ENCODE results near the gene LMCD1.

The LMCD1 gene

GRCh38 chr3:8563146-8563545 is 61.5 kb downstream of the LMCD1 start:
- DNase-seq, result no peak

DNA sequence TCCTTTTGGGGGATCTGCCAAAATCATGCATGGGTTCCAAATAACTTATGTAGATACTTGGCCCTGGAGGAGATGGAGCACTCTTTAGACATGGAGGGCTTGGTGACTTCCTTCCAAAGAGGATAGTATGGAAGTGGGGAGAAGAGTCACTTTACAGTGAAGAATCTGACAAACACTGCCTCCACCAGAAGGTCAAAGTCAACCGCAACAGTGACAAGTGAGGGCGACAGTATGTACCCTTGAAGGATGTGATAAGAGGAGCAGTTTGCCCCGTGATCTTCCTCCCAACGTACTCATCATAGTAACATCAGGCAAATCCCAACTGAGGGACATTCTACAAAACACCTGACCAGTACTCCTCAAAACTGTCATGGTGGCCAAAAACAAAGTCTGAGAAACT is 62.0 kb downstream of the LMCD1 start:
- no peak for DNase-seq

GRCh38 chr3:8565376-8565775 is 63.8 kb downstream of the LMCD1 start:
- no peak for DNase-seq

DNA sequence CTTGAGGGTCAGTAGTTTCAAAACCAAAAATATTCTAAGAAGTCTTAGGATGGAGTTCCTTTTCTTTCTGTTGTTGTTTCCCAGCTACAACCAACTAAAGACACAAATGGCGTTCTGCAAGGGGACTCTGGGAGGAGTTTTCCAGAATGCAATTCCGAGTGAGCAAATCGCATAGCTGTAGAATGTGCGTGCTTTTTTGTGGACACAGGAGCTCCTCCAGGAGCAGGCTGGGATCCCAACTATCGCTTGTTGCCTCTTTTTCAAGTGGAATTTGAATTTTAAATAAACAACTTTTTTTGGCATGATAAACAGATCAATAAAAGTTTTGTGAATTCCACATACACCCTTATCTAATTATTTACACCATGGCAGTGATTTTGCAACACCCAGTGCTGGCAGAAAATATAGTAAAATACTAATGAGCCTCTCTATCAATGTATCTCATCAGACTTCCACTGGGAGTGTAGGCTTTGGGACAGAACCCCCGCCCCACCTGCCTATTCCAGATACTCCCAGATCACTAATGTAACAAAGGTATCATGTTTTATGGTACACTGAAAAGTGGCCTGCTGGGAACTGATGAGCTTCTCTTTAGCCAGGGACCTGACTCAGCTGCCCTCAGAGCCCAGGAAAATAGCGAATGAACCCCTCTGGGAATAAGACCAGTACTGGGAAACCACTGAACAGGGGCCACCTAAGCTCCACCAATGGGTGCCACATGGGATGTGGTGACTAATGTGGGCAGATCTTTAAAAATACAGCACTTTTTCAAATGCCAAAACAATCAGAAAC is 66.4 kb downstream of the LMCD1 start:
- no peak for DNase-seq

DNA sequence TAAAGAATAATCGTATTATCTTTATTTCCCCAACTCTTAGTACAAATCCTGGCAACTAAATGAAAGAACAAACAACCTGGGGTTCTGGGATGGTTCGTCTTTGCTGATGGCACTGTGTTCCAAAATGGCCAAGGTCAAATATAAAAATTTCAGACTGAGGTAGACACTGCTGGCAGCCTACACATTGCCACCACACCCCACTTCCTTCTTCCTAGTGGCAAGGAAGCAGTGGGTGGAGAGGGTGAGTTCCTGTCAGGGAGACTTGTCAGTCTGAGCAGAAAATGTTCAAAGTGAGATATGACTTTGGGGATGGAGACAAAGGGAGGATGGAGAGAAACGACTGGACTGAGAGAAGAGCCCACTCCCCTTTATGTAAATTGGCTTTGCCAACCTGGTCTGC is 69.6 kb downstream of the LMCD1 start:
- DNase-seq, result peak; percentile 58 to 72

DNA sequence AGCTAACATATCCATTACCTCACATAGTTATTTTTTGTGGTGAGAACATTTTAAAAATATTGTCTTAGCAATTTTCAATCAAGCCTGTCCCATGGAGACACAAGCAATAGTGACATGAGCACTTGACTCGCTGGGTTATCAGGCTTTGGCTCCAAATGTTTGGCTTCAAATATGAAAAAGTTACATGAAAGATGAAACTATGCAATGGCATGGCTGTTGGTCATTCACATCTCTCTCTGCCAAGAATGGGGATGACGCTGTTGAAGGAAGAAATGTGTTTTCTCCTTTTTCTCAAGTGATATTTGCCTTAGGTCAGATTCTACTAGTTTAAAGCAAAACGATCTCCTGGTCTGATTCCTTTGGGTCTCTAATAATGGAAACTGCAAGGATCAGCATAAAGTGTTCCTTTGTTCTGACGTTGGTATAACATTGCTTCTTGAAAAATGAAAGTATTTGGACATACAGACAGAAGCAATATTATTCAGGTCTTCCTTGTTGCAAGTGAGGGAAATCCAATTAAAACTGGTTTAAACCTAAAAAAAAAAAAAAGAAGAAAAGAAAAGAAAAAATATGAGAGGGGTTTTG is 71.8 kb downstream of the LMCD1 start:
- DNase-seq, result no peak

DNA sequence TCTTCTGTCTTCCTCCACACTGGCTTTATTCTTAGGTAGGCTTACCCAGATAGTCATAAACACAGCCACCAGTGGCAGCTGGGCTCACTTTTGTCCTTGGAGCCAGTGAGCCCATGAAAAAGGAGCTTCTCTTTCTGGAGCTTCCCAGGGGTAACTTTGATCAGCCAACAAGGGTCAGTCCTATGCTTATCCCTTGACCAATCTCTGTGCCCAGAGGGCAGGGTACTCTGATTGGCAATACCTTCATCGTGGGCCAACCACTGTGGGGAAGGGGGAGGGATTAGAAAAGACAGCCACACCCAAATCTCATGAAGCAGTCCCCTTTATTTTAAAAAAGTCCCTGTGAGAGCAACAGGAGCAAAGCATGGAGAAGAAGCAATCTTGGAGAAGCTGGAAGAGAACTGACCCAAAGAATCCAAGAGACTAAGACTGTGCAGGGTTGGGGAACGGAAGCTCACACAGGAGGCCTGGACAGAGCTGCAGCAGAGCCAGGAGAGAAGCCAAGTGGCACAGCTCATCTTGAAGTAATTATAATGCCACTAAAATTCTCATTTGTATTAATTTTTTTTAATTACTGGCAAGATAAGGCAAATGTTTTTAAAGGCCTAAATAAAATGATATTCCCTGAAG is 72.5 kb downstream of the LMCD1 start:
- DNase-seq, result no peak

GRCh38 chr3:8574670-8575322 is 73.2 kb downstream of the LMCD1 start:
- no peak for DNase-seq

- no peak for DNase-seq
Measured at GRCh38 chr3:8575364-8576104, 73.9 kb downstream of the LMCD1 start.

GRCh38 chr3:8576436-8576835 is 74.8 kb downstream of the LMCD1 start:
- DNase-seq, result no peak

DNA sequence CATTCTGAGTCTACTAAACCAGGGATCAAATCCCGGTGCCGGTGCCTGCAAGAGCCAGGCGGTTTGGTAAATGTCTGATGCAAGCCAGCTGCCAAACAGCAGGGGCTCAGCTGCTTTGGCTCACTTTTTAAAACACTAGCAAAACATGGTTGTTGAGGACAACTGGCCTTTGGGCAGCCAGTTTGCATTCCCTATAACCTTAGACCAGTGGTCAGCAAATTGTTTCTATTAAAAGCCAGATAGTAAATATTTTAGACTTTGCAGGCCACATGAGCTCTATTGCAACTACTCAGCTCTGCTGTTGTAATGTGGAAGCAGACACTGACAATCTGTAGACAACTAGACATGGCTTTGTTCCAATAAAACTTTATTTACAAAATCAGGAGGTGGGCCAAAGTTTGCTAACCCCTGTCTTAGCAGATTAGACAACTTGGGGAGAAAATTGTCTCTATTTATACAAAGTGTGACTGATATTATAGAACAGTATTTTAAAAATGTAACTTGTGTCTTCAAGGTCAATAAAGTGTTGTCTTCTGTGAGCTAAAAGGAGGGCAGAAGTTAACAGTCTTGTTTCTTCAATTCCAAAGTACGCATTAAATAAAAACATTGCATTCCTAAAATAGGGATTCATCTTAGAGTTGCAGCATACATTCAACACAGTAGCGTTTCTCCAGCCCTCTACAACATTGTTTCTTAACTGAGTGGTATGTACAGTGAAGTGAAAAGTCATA is 75.4 kb downstream of the LMCD1 start:
- DNase-seq, result no peak

DNA sequence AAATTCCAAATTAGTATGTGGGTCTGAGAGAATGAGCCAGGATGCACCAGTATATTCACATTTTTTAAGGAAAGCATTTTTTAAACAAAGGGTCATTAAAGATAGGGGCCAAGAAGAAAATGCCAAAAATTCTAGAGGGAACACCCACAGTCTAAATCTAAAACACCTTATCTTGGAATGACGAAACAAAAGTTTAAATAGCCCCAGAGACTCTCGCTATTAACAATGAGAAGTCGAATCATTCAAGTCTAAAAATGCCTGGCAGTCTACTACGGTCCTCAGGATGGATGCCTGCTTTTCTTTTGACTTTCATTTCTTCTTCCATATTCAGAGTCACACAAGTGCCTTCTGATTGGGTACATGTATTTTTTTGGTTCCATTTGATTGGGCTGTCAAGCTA is 76.7 kb downstream of the LMCD1 start:
- no peak for DNase-seq

GRCh38 chr3:8579096-8579495 is 77.5 kb downstream of the LMCD1 start:
- DNase-seq, result no peak

DNA sequence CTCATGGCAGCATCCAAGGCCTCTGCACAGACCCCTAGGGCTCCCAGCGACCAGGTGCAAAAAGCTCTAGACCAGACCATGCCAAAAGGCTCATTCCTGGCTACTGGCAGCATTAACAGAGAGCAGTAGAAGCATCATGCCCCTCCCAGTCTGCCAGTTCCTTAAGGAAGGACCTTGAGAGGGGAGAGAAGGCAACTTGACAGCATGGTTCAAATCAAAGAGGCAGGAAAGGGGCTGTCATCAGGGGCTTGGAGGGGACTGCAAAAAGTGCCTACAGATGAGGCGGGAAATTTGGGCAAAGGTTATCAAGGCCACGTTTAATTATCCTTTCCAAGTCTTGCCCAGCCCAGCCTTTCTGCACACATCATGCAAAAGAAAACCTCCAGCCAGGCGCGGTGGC is 78.3 kb downstream of the LMCD1 start:
- DNase-seq, result no peak

DNA sequence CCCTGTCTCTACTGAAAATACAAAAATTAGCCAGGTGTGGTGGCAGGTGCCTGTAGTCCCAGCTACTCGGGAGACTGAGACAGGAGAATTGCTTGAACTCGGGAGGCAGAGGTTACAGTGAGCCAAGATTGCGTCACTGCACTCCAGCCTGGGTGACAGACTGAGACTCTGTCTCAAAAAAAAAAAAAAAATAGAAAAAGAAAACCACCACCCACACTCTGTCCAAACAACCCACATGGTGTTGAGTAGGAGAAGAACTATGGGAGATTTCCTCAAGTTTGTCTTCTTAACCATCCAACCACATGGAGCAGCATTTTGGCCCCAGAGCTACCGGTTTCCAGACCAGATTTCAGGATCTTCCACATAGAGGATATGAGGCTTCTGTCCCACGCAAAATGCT is 78.8 kb downstream of the LMCD1 start:
- DNase-seq, result peak; percentile 42

DNA sequence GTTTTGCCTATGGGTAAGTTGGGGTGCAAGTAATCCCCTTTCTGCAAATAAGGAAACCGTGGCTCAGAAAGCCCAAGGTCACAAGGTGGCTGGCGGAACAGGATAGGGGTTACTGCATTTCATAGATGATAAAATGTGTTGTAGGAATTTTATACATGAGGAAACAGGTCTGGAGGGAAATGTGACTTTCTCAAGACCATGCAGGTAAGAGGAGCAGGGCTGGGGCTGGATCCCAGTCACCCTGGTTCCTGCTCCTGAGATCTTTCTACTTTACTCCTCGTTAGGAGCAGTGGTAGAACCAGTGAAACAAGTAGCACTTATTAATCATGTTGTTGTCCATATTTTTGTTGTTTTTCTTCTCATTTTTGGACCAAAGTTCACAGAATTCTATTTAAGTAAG is 79.8 kb downstream of the LMCD1 start:
- no peak for DNase-seq

- DNase-seq, result no peak
Measured at GRCh38 chr3:8581806-8582445, 80.3 kb downstream of the LMCD1 start.

DNA sequence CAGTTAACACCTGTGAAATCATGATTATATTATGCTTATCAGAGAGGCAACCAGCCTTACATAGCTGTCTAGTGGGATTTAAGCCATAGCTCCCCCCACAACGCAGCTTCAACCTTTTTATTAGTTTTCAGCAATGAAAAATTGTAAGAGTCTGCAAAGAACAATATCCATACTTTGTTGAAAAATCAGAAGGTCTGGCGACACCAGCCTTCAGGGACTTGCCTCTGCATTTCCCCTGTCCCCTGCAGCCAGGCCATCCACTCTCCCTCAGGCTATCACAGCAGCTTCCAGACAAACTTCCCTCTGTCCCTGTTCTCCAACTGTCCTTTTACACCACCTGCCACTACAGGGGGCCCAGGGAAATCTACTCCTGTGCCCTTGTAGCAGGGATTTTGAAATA is 83.0 kb downstream of the LMCD1 start:
- DNase-seq, result no peak

DNA sequence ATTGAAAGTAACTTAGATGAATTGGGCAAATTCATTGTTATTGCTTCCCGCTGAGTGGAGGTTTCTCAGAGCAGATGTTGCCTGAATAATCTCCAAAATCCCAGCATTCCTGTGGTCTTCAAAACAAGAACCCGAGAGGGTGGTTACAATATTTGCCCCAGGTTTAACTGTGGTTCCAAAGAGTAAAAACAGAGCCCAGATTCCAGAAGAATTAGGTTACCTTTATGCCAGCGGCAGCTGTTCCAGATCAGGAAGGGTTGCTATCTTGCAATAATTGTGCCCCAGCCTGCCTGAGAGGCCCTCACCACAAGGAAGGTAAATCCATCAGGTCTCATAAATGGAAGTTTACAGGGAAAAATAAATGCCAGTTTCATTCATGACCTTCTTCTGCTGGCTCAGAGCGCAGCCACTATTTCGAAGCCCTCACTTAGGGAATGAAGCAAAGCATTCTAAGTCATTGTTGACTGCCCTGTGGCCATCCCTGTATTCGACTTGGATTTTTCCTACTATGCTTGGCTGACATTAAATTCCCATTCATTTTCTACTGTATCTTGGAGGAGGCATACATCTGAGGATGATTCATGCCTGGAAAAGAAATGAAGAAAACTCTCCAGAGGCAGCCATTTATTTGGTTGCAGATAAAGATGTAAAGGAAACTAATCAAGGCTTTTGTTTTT is 88.4 kb downstream of the LMCD1 start:
- DNase-seq, result no peak

- no peak for DNase-seq
Measured at GRCh38 chr3:8593021-8593827, 91.6 kb downstream of the LMCD1 start.

Measured in inflammatory macrophage (primary cell).